ENCODE data around the gene CCDC30.

Gene CCDC30

GRCh38 chr1:42700006-42700405 lies 236.9 kb downstream of the CCDC30 start:
- peaks cover 6% of the 10 kb centered on the region for H3F3A ChIP-seq (ENCODE audit: insufficient read depth, low read length)
- H3K27ac ChIP-seq (ENCODE audit: low read depth, low read length, poor library complexity, severe bottlenecking): no peak overlapping the region
- H3K27me3 ChIP-seq (ENCODE audit: insufficient read depth, low read length): no peaks in the 10 kb centered on the region
- H3K9me3 ChIP-seq (ENCODE audit: low read length): no peaks in the 10 kb centered on the region
- no peak overlapping the region for H2AFZ ChIP-seq (ENCODE audit: low read length)
- no peaks in the 10 kb centered on the region for H3K4me1 ChIP-seq (ENCODE audit: insufficient read depth, low read length, severe bottlenecking)
- no peaks in the 10 kb centered on the region for H3K9me2 ChIP-seq (ENCODE audit: low read depth, low read length)
- TF ChIP-seq CTCF (IDR thresholded peaks at IDR 0.05; ENCODE audit: low read length): no peak
- no peak for TF ChIP-seq EZH2 (IDR thresholded peaks at IDR 0.05; ENCODE audit: borderline replicate concordance, low read length)
- peaks cover 11% of the 10 kb centered on the region for H3K79me2 ChIP-seq (ENCODE audit: insufficient read depth, low read length)
- peaks cover 100% of the 10 kb centered on the region for H3K36me3 ChIP-seq (ENCODE audit: insufficient read depth, low read length)
- no peak overlapping the region for H3K4me2 ChIP-seq (ENCODE audit: low read length)
- H3K9ac ChIP-seq (ENCODE audit: low read length): no peak overlapping the region
- H4K20me1 ChIP-seq (ENCODE audit: insufficient read depth, low read length): no peaks in the 10 kb centered on the region
- H3K4me3 ChIP-seq (ENCODE audit: low read depth, low read length, poor library complexity, severe bottlenecking): no peak overlapping the region

GRCh38 chr1:42703888-42704464 lies 240.9 kb downstream of the CCDC30 start:
- H3K4me3 ChIP-seq (ENCODE audit: low read depth, low read length, poor library complexity, severe bottlenecking): no peak overlapping the region
- no peak overlapping the region for H3K9ac ChIP-seq (ENCODE audit: low read length)
- H4K20me1 ChIP-seq (ENCODE audit: insufficient read depth, low read length): no peaks in the 10 kb centered on the region
- no peak overlapping the region for H2AFZ ChIP-seq (ENCODE audit: low read length)
- no peaks in the 10 kb centered on the region for H3K9me2 ChIP-seq (ENCODE audit: low read depth, low read length)
- H3K4me2 ChIP-seq (ENCODE audit: low read length): no peak overlapping the region
- no peaks in the 10 kb centered on the region for H3K9me3 ChIP-seq (ENCODE audit: low read length)
- H3K27me3 ChIP-seq (ENCODE audit: insufficient read depth, low read length): no peaks in the 10 kb centered on the region
- H3K4me1 ChIP-seq (ENCODE audit: insufficient read depth, low read length, severe bottlenecking): no peaks in the 10 kb centered on the region
- TF ChIP-seq EZH2 (IDR thresholded peaks at IDR 0.05; ENCODE audit: borderline replicate concordance, low read length) (no peak), CTCF (IDR thresholded peaks at IDR 0.05; ENCODE audit: low read length) (no peak)
- peaks cover 98% of the 10 kb centered on the region for H3K36me3 ChIP-seq (ENCODE audit: insufficient read depth, low read length)
- no peaks in the 10 kb centered on the region for H3K79me2 ChIP-seq (ENCODE audit: insufficient read depth, low read length)
- no peak overlapping the region for H3K27ac ChIP-seq (ENCODE audit: low read depth, low read length, poor library complexity, severe bottlenecking)
- H3F3A ChIP-seq (ENCODE audit: insufficient read depth, low read length): peaks cover 6% of the 10 kb centered on the region

Measured in OCI-LY1 (cell line).